Neural progenitor cell (in vitro differentiated cells): ENCODE data around the gene SPECC1L. TPM values are rescaled to one million over a fixed set of nuclear protein-coding genes. Genes with fewer than 3 reads are reported as not detected.
"Not testable (repeated sequence)": the region's sequence is repeated elsewhere in the genome, so short reads cannot be mapped to it uniquely, and the experiment has no call there.

ENCODE experiments used
- DNase-seq: peaks from one replicate; pipeline ENCODE4 v3.0.0-alpha.2; 2016; ENCODE audit warnings: low spot score
- H2AFZ ChIP-seq: fragments of 200-600 bp; sonication (generic); replicated peaks from 2 replicates; pipeline ENCODE4 v1.6.1; 2016; ENCODE audit warnings: antibody characterized with exemption
- H3F3A ChIP-seq: fragments of 200-600 bp; sonication (generic); 2 replicates; pipeline ENCODE4 v1.6.1; 2016; ENCODE audit warnings: antibody characterized with exemption, low read depth
- H3K27ac ChIP-seq: fragments of 200-600 bp; sonication (generic); 2 replicates; pipeline ENCODE4 v1.5.1; 2016; ENCODE audit warnings: mild to moderate bottlenecking
- H3K27me3 ChIP-seq: fragments of 200-600 bp; sonication (generic); 2 replicates; pipeline ENCODE4 v1.6.1; 2016; ENCODE audit warnings: mild to moderate bottlenecking, moderate library complexity
- H3K36me3 ChIP-seq: fragments of 200-600 bp; sonication (generic); 2 replicates; pipeline ENCODE4 v1.5.1; 2016
- H3K4me1 ChIP-seq: fragments of 200-600 bp; sonication (generic); 2 replicates; pipeline ENCODE4 v1.6.1; 2016; ENCODE audit warnings: mixed run types
- H3K4me2 ChIP-seq: fragments of 200-600 bp; sonication (generic); 2 replicates; pipeline ENCODE4 v1.6.1; 2016
- H3K4me3 ChIP-seq: fragments of 200-600 bp; sonication (generic); 2 replicates; pipeline ENCODE4 v1.5.1; 2016
- H3K79me2 ChIP-seq: fragments of 200-600 bp; sonication (generic); 2 replicates; pipeline ENCODE4 v1.6.1; 2016; ENCODE audit warnings: low read depth
- H3K9ac ChIP-seq: fragments of 200-600 bp; sonication (generic); 2 replicates; pipeline ENCODE4 v1.6.1; 2016
- H3K9me3 ChIP-seq: fragments of 200-600 bp; sonication (generic); 2 replicates; pipeline ENCODE4 v1.5.1; 2016; ENCODE audit warnings: low read depth
- H4K20me1 ChIP-seq: fragments of 200-600 bp; sonication (generic); 2 replicates; pipeline ENCODE4 v1.6.1; 2016; ENCODE audit warnings: low read depth
- H3K27ac Mint-ChIP-seq: 3 replicates; pipeline ENCODE4 v1.8.0; 2021; ENCODE audit warnings: mixed read lengths
- H3K27me3 Mint-ChIP-seq: 2 replicates; pipeline ENCODE4 v1.8.0; 2022; ENCODE audit warnings: low read depth, mild to moderate bottlenecking, inconsistent platforms, moderate library complexity, mixed read lengths; ENCODE audit not compliant: insufficient read depth
- H3K36me3 Mint-ChIP-seq: 3 replicates; pipeline ENCODE4 v1.8.0; 2021; ENCODE audit warnings: mixed read lengths
- H3K4me1 Mint-ChIP-seq: 3 replicates; pipeline ENCODE4 v1.8.0; 2021; ENCODE audit warnings: mixed read lengths
- H3K4me3 Mint-ChIP-seq: 3 replicates; pipeline ENCODE4 v1.8.0; 2021; ENCODE audit warnings: mild to moderate bottlenecking, moderate library complexity, mixed read lengths
- H3K9me3 Mint-ChIP-seq: 3 replicates; pipeline ENCODE4 v1.8.0; 2020; ENCODE audit warnings: mixed read lengths
- EZH2 ChIP-seq: fragments of 200-600 bp; sonication (generic); IDR thresholded peaks from 2 replicates; pipeline ENCODE4 v1.6.1; 2017; ENCODE audit warnings: antibody characterized with exemption, mild to moderate bottlenecking, moderate library complexity
- EZH2phosphoT487 ChIP-seq: fragments of 200-600 bp; sonication (generic); IDR thresholded peaks from 2 replicates; pipeline ENCODE4 v1.6.1; 2017; ENCODE audit warnings: antibody characterized with exemption
- total RNA-seq: library from RNA; depleted of rRNA; stranded (reverse); fragments of >200 nt; gene quantifications from 2 replicates; pipeline ENCODE4 v1.2.3, GENCODE V29; 2015; ENCODE audit warnings: low replicate concordance
- TF ChIP-seq, protein P1 (sequence below): fragments of 200-600 bp; sonication (generic); IDR thresholded peaks from 2 replicates; pipeline ENCODE4 v1.5.1; 2017; ENCODE audit warnings: antibody characterized with exemption, mild to moderate bottlenecking

The SPECC1L gene
- total RNA-seq, 1 donor from 2014 or later, result 48.9 TPM

- H3K36me3 ChIP-seq, result no peaks in the 10 kb centered on the region
- Mint-ChIP-seq H3K9me3 (no peaks in the 10 kb centered on the region), H3K4me3 (no peak overlapping the region), H3K4me1 (no peaks in the 10 kb centered on the region), H3K27ac (no peak overlapping the region), H3K27me3 (no peaks in the 10 kb centered on the region), H3K36me3 (no peaks in the 10 kb centered on the region)
- H3F3A ChIP-seq, result no peaks in the 10 kb centered on the region
- no peaks in the 10 kb centered on the region for H3K79me2 ChIP-seq
- H3K4me1 ChIP-seq, result no peaks in the 10 kb centered on the region
- no peak overlapping the region for H3K4me2 ChIP-seq
- H3K9me3 ChIP-seq, result no peaks in the 10 kb centered on the region
- DNase-seq, result no peak
- H3K4me3 ChIP-seq, result no peak overlapping the region
- TF ChIP-seq EZH2phosphoT487 (no peak), EZH2 (no peak)
- TF ChIP-seq, protein P1, sequence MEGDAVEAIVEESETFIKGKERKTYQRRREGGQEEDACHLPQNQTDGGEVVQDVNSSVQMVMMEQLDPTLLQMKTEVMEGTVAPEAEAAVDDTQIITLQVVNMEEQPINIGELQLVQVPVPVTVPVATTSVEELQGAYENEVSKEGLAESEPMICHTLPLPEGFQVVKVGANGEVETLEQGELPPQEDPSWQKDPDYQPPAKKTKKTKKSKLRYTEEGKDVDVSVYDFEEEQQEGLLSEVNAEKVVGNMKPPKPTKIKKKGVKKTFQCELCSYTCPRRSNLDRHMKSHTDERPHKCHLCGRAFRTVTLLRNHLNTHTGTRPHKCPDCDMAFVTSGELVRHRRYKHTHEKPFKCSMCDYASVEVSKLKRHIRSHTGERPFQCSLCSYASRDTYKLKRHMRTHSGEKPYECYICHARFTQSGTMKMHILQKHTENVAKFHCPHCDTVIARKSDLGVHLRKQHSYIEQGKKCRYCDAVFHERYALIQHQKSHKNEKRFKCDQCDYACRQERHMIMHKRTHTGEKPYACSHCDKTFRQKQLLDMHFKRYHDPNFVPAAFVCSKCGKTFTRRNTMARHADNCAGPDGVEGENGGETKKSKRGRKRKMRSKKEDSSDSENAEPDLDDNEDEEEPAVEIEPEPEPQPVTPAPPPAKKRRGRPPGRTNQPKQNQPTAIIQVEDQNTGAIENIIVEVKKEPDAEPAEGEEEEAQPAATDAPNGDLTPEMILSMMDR, result no peak
- H3K9ac ChIP-seq, result no peak overlapping the region
- no peaks in the 10 kb centered on the region for H4K20me1 ChIP-seq
- H2AFZ ChIP-seq, result no peak overlapping the region
- H3K27ac ChIP-seq, result no peak overlapping the region
- H3K27me3 ChIP-seq, result no peaks in the 10 kb centered on the region
Measured at GRCh38 chr22:24236656-24237055, 34.0 kb upstream of the SPECC1L start.

GRCh38 chr22:24238101-24238694 lies 32.4 kb upstream of the SPECC1L start:
- H3K27me3 Mint-ChIP-seq, H3K9me3 Mint-ChIP-seq, H3K36me3 ChIP-seq, H3K9ac ChIP-seq, H3K79me2 ChIP-seq, H3K27me3 ChIP-seq, H3K9me3 ChIP-seq, H3K27ac ChIP-seq, H3K4me1 Mint-ChIP-seq, DNase-seq, H2AFZ ChIP-seq, H3K27ac Mint-ChIP-seq, H3K4me1 ChIP-seq, H3F3A ChIP-seq, H3K36me3 Mint-ChIP-seq, H3K4me3 Mint-ChIP-seq, H3K4me3 ChIP-seq, H3K4me2 ChIP-seq, H4K20me1 ChIP-seq: not testable (repeated sequence)

- H3K9me3 ChIP-seq, result no peaks in the 10 kb centered on the region
- Mint-ChIP-seq H3K9me3 (no peaks in the 10 kb centered on the region), H3K36me3 (no peaks in the 10 kb centered on the region), H3K27me3 (peaks cover 2% of the 10 kb centered on the region), H3K4me1 (peaks cover 16% of the 10 kb centered on the region), H3K27ac (no peak overlapping the region), H3K4me3 (no peak overlapping the region)
- H3K27me3 ChIP-seq, result no peaks in the 10 kb centered on the region
- H3K79me2 ChIP-seq, result no peaks in the 10 kb centered on the region
- no peak for DNase-seq
- H3K4me3 ChIP-seq, result no peak overlapping the region
- no peak overlapping the region for H3K27ac ChIP-seq
- no peaks in the 10 kb centered on the region for H3F3A ChIP-seq
- no peaks in the 10 kb centered on the region for H4K20me1 ChIP-seq
- no peak overlapping the region for H2AFZ ChIP-seq
- no peaks in the 10 kb centered on the region for H3K36me3 ChIP-seq
- H3K9ac ChIP-seq, result no peak overlapping the region
- H3K4me2 ChIP-seq, result no peak overlapping the region
- TF ChIP-seq, protein P1, result no peak
- TF ChIP-seq EZH2phosphoT487 (no peak), EZH2 (no peak)
- peaks cover 7% of the 10 kb centered on the region for H3K4me1 ChIP-seq
Measured at GRCh38 chr22:24240381-24240780, 30.2 kb upstream of the SPECC1L start.

- not testable (repeated sequence) for H3K27me3 Mint-ChIP-seq, H4K20me1 ChIP-seq, H3K27ac ChIP-seq, H3K27me3 ChIP-seq, H2AFZ ChIP-seq, H3F3A ChIP-seq, H3K36me3 Mint-ChIP-seq, H3K9me3 ChIP-seq, DNase-seq, H3K4me1 ChIP-seq, H3K9ac ChIP-seq, H3K27ac Mint-ChIP-seq, H3K79me2 ChIP-seq, H3K36me3 ChIP-seq, H3K9me3 Mint-ChIP-seq, H3K4me2 ChIP-seq, H3K4me3 ChIP-seq, H3K4me3 Mint-ChIP-seq
- H3K4me1 Mint-ChIP-seq, result peaks cover 16% of the 10 kb centered on the region
Measured at GRCh38 chr22:24240985-24241692, 29.5 kb upstream of the SPECC1L start.

DNA sequence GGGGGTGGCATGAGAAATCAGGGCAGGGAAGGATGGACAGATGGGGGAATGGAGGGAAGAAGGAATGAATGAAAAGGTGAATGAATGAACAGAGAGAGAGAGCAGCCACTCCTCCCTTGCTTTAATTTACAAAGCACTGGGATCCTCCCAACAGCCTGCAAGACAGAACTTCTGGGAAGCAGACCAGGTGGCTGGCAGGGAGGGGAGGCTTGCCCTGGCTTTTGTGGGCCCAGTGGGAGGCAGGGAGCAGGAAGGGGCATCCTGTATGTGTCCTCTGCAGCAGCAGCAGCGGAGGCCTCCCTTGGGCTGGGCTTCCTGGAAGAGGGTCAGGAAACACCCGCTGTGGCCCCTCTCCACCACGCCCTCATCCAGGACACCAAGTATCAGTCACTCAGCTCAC lies 27.2 kb upstream of the SPECC1L start:
- H4K20me1 ChIP-seq, H3F3A ChIP-seq, H3K27me3 ChIP-seq, H3K4me3 ChIP-seq, H3K9ac ChIP-seq, H3K4me3 Mint-ChIP-seq, H3K79me2 ChIP-seq, H3K4me2 ChIP-seq, H3K27ac Mint-ChIP-seq, H3K36me3 Mint-ChIP-seq, H3K9me3 ChIP-seq, H3K27ac ChIP-seq, H3K36me3 ChIP-seq, H3K9me3 Mint-ChIP-seq, H3K4me1 ChIP-seq, H3K27me3 Mint-ChIP-seq, DNase-seq: not testable (repeated sequence)
- H2AFZ ChIP-seq, result peak overlapping the region; percentile 100
- peaks cover 16% of the 10 kb centered on the region for H3K4me1 Mint-ChIP-seq
